ENCODE measurements around the gene LARGE1.

GRCh38 chr22:33418484-33418883, 501.8 kb downstream of the LARGE1 start:
- TF ChIP-seq CTCF (conservative IDR thresholded peaks at IDR 0.05; ENCODE audit: low read length) (no peak), EZH2phosphoT487 (IDR thresholded peaks at IDR 0.05; ENCODE audit: borderline replicate concordance) (no peak)
